ENCODE results near the gene OR12D1. TPM values are rescaled to one million over a fixed set of nuclear protein-coding genes. Genes with fewer than 3 reads are reported as not detected.
"Not testable (repeated sequence)": the region's sequence is repeated elsewhere in the genome, so short reads cannot be mapped to it uniquely, and the experiment has no call there.

Gene OR12D1
- total RNA-seq, 1 experiment from 2014 or later, result not detected

- no peaks in the 10 kb centered on the region for H3K9me3 ChIP-seq (replicated peaks)
- no peaks in the 10 kb centered on the region for H3K27me3 ChIP-seq (replicated peaks)
- H3K4me3 ChIP-seq, result no peak overlapping the region
- H3K4me1 ChIP-seq (replicated peaks), result no peaks in the 10 kb centered on the region
- no peaks in the 10 kb centered on the region for H3K36me3 ChIP-seq
- no peak for DNase-seq (ENCODE audit: low read depth in 1 of 2, low spot score in 2 of 2)
- no peak overlapping the region for H3K27ac ChIP-seq
These were observed 28.0 kb downstream of the OR12D1 start for GRCh38 chr6:29442719-29443118.

GRCh38 chr6:29444031-29444430 lies 29.3 kb downstream of the OR12D1 start:
- not testable (repeated sequence) for H3K36me3 ChIP-seq; H3K9me3 ChIP-seq (replicated peaks); H3K27me3 ChIP-seq (replicated peaks); DNase-seq (ENCODE audit: low read depth in 1 of 2, low spot score in 2 of 2); H3K4me1 ChIP-seq (replicated peaks); H3K4me3 ChIP-seq; H3K27ac ChIP-seq

- H3K36me3 ChIP-seq, result no peaks in the 10 kb centered on the region
- no peak overlapping the region for H3K27ac ChIP-seq
- H3K4me3 ChIP-seq, result no peak overlapping the region
- H3K4me1 ChIP-seq (replicated peaks), result no peaks in the 10 kb centered on the region
- no peaks in the 10 kb centered on the region for H3K27me3 ChIP-seq (replicated peaks)
- no peaks in the 10 kb centered on the region for H3K9me3 ChIP-seq (replicated peaks)
- DNase-seq (ENCODE audit: low read depth in 1 of 2, low spot score in 2 of 2), result no peak
These were observed 32.9 kb downstream of the OR12D1 start for GRCh38 chr6:29447670-29448069.

- Histone ChIP-seq H3K27ac (no peak overlapping the region), H3K36me3 (no peaks in the 10 kb centered on the region), H3K4me3 (no peak overlapping the region), H3K27me3 (replicated peaks) (no peaks in the 10 kb centered on the region), H3K4me1 (replicated peaks) (no peaks in the 10 kb centered on the region), H3K9me3 (replicated peaks) (no peaks in the 10 kb centered on the region)
- no peak for DNase-seq (ENCODE audit: low read depth in 1 of 2, low spot score in 2 of 2)
These were observed 36.9 kb downstream of the OR12D1 start for GRCh38 chr6:29451471-29452193.

GRCh38 chr6:29456971-29457370 lies 42.2 kb downstream of the OR12D1 start, which contains the start of the genes OR11A1 and OR2H1:
TSS of gene OR11A1 (minus strand) at chr6:29457071. CDS start at chr6:29427641, 29,430 bp downstream.
TSS of gene OR2H1 (plus strand) at chr6:29457155. CDS start at chr6:29461770, 4,615 bp downstream.
- no peaks in the 10 kb centered on the region for H3K4me1 ChIP-seq (replicated peaks)
- H3K9me3 ChIP-seq (replicated peaks), result no peaks in the 10 kb centered on the region
- H3K27me3 ChIP-seq (replicated peaks), result no peaks in the 10 kb centered on the region
- no peak within 1 kb of the TSS for H3K27ac ChIP-seq
- no peaks in the 10 kb centered on the region for H3K36me3 ChIP-seq
- no peak for DNase-seq (ENCODE audit: low read depth in 1 of 2, low spot score in 2 of 2)
- no peak within 1 kb of the TSS for H3K4me3 ChIP-seq

GRCh38 chr6:29461021-29461814 lies 46.5 kb downstream of the OR12D1 start:
- H3K9me3 ChIP-seq (replicated peaks), result no peaks in the 10 kb centered on the region
- H3K27ac ChIP-seq, result no peak overlapping the region
- no peak overlapping the region for H3K4me3 ChIP-seq
- no peaks in the 10 kb centered on the region for H3K36me3 ChIP-seq
- DNase-seq (ENCODE audit: low read depth in 1 of 2, low spot score in 2 of 2), result no peak
- no peaks in the 10 kb centered on the region; the same call in 1 of the 2 replicates for H3K27me3 ChIP-seq (replicated peaks)
- no peaks in the 10 kb centered on the region for H3K4me1 ChIP-seq (replicated peaks)

- no peaks in the 10 kb centered on the region; the same call in 1 of the 2 replicates for H3K27me3 ChIP-seq (replicated peaks)
- no peaks in the 10 kb centered on the region for H3K36me3 ChIP-seq
- no peak for DNase-seq (ENCODE audit: low read depth in 1 of 2, low spot score in 2 of 2)
- H3K4me3 ChIP-seq, result no peak overlapping the region
- H3K9me3 ChIP-seq (replicated peaks), result no peaks in the 10 kb centered on the region
- no peaks in the 10 kb centered on the region for H3K4me1 ChIP-seq (replicated peaks)
- no peak overlapping the region for H3K27ac ChIP-seq
These were observed 47.3 kb downstream of the OR12D1 start for GRCh38 chr6:29462022-29462421.

GRCh38 chr6:29465279-29465678 lies 50.6 kb downstream of the OR12D1 start:
- no peak overlapping the region for H3K27ac ChIP-seq
- no peaks in the 10 kb centered on the region for H3K4me1 ChIP-seq (replicated peaks)
- no peaks in the 10 kb centered on the region for H3K36me3 ChIP-seq
- H3K4me3 ChIP-seq, result no peak overlapping the region
- no peak for DNase-seq (ENCODE audit: low read depth in 1 of 2, low spot score in 2 of 2)
- no peaks in the 10 kb centered on the region for H3K9me3 ChIP-seq (replicated peaks)
- H3K27me3 ChIP-seq (replicated peaks), result no peaks in the 10 kb centered on the region; the same call in 1 of the 2 replicates

GRCh38 chr6:29465801-29466200 lies 51.1 kb downstream of the OR12D1 start:
- Histone ChIP-seq H3K27me3 (replicated peaks) (no peaks in the 10 kb centered on the region; the same call in 1 of the 2 replicates), H3K4me3 (no peak overlapping the region), H3K27ac (no peak overlapping the region), H3K4me1 (replicated peaks) (no peaks in the 10 kb centered on the region), H3K36me3 (no peaks in the 10 kb centered on the region), H3K9me3 (replicated peaks) (no peaks in the 10 kb centered on the region)
- no peak for DNase-seq (ENCODE audit: low read depth in 1 of 2, low spot score in 2 of 2)

GRCh38 chr6:29466241-29466640 lies 51.5 kb downstream of the OR12D1 start:
- DNase-seq (ENCODE audit: low read depth in 1 of 2, low spot score in 2 of 2), result no peak
- Histone ChIP-seq H3K27ac (no peak overlapping the region), H3K27me3 (replicated peaks) (no peaks in the 10 kb centered on the region; the same call in 1 of the 2 replicates), H3K4me1 (replicated peaks) (no peaks in the 10 kb centered on the region), H3K9me3 (replicated peaks) (no peaks in the 10 kb centered on the region), H3K4me3 (no peak overlapping the region), H3K36me3 (no peaks in the 10 kb centered on the region)

Other genes with a start within 250 kb of the OR12D1 start
- not detected in 2 replicates for gene OR2J2, start 244.0 kb upstream of the OR12D1 start, total RNA-seq (2014; rRNA removed; shearing (Covaris generic))
- not detected in 2 replicates for gene OR14J1, start 113.2 kb upstream of the OR12D1 start, total RNA-seq (2014; rRNA removed; shearing (Covaris generic))
- gene OR5V1, start 46.1 kb upstream of the OR12D1 start, total RNA-seq (2014; rRNA removed; shearing (Covaris generic)), result not detected in 2 replicates
- not detected in 2 replicates for gene OR12D3, start 39.6 kb upstream of the OR12D1 start, total RNA-seq (2014; rRNA removed; shearing (Covaris generic))
- not detected in 2 replicates for gene OR12D2, start 19.3 kb upstream of the OR12D1 start, total RNA-seq (2014; rRNA removed; shearing (Covaris generic))
- gene OR10C1, start 24.4 kb downstream of the OR12D1 start, total RNA-seq (2014; rRNA removed; shearing (Covaris generic)), result not detected in 2 replicates
- gene OR11A1, start 42.1 kb downstream of the OR12D1 start, total RNA-seq (2014; rRNA removed; shearing (Covaris generic)), result not detected in 2 replicates
- not detected in 2 replicates for gene OR2H1, start 42.2 kb downstream of the OR12D1 start, total RNA-seq (2014; rRNA removed; shearing (Covaris generic))
- not detected in 2 replicates for gene MAS1L, start 73.0 kb downstream of the OR12D1 start, total RNA-seq (2014; rRNA removed; shearing (Covaris generic))
- gene UBD, start 144.8 kb downstream of the OR12D1 start, total RNA-seq (2014; rRNA removed; shearing (Covaris generic)), result 9.9 and 10.2 TPM in 2 replicates
- not detected in 2 replicates for gene OR2H2, start 170.2 kb downstream of the OR12D1 start, total RNA-seq (2014; rRNA removed; shearing (Covaris generic))
- 2.8 and 3.5 TPM in 2 replicates for gene GABBR1, start 218.3 kb downstream of the OR12D1 start, total RNA-seq (2014; rRNA removed; shearing (Covaris generic))
- not detected in 2 replicates for gene MOG, start 242.2 kb downstream of the OR12D1 start, total RNA-seq (2014; rRNA removed; shearing (Covaris generic))